ENCODE measurements around the gene MALRD1.

Gene MALRD1

DNA sequence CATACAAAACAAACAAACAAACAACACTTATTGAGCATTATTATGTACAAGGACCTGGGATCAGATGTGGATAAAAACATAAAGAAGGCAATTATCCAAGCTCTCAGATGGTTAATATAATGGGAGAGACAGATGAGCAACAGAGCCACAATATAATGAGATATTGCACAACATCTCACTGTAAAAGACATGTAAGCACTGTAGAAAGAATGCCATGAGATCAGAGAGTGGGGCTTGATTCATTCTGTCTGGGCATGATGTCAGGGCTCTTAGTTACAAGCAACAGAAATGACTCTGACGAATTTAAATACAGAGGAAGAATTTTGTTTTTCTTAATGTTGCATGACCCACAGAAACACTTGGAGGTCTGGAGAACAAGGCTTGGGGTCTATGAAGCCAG is 602.9 kb downstream of the MALRD1 start:
- DNase-seq (ENCODE audit: low read depth in 2 of 2): no peak

DNA sequence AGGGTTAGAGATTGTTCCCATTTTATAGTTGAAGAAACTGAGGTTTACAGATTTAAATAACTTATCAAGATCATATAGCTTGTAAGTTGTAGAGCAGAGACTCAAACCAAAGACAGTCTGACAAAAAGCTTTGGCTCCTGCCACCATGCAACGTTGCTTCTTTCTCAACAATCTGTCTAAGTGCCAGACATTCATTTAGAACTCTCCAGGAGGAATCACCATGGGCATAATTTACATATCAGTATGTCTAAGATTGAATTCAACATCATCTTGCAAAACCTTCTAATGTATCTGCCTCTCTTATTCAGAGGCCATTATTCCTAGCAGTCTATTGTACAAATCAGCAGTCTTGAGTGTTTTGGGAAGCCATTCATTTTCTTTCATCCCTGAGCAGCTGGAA is 604.1 kb downstream of the MALRD1 start:
- DNase-seq (ENCODE audit: low read depth in 2 of 2): no peak

DNA sequence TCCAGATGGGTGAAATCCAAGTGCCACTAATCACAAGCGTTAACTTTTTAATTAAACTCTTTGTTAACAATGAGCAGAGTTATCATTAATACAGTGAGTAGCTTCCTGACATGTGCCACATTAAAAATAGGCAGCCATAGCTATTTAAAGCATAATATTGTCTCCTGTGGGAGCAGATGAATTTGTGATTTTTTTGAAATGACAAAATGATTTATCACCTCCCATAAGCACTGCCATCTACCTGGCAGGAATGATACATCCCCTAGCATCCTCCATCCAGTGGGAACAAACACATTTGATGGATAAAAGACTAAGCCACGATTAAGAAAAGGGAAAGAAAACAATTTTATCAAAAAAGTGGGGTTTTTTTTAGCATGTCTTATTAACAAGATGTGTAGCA is 605.3 kb downstream of the MALRD1 start:
- no peak for DNase-seq (ENCODE audit: low read depth in 2 of 2)

DNA sequence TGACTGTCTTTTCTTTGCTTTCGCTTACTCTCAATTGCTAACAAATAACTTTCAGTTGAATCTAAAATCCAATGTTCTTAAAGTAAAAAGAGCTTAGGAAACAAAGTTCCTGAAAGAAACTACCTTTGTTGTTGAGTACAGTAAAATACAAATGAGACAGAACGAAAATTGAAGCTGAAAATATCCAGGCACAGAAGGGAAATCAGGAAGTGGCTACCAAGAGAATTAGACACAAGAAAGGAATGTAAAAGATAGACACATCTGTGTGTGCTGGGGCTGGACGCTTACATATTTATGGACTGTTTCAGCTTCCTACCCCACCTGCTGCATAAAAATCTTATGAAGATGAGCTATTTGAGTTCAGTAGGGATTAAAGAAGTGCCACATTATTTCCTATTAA is 606.0 kb downstream of the MALRD1 start:
- no peak for DNase-seq (ENCODE audit: low read depth in 2 of 2)

DNA sequence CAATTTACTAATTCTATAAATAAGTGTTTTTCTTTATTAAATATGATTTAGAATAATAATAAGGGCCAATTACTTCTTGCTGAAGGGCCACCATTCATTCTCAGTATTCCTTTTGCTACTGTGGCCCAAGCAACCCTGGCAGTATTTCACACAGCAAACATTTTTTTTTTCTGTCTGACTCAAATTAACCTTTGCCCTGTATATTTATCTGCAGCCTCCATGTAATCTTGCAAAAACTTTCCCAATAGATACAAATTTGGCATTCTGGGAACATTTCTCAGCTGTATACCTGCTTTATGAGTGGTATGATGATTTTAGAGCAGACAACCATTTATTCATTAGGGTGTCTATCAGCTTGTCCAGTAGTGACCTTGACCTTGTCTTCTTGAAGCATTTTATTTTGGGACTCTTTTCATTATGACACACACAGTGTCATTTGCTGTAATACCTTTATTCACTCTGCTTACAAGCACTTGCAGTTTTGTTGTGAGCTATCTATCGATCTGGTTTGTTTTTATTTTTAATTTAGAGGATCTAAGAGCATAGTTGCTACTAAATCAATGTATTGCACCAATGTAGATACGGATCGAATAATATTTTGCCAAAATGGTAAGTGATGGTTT is 607.9 kb downstream of the MALRD1 start:
- no peak for DNase-seq (ENCODE audit: low read depth in 2 of 2)

DNA sequence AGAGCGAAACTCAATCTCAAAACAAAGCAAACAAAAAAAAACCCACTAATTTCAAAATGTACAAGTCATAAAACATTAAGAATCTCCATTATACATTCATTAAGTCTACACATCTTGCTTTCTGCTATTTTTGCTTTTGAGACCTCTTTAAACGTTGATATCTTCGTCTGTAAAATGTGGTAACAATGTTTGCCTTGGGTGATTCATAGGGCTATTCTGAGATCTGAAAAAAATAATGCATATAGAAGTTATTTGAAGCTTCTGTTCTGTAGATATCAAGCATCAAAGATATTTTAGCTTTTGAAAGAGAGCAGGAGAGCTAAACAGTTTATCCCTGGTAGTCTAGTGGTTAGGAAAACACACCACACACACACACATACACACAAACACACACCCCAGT is 609.5 kb downstream of the MALRD1 start:
- no peak for DNase-seq (ENCODE audit: low read depth in 2 of 2)

DNA sequence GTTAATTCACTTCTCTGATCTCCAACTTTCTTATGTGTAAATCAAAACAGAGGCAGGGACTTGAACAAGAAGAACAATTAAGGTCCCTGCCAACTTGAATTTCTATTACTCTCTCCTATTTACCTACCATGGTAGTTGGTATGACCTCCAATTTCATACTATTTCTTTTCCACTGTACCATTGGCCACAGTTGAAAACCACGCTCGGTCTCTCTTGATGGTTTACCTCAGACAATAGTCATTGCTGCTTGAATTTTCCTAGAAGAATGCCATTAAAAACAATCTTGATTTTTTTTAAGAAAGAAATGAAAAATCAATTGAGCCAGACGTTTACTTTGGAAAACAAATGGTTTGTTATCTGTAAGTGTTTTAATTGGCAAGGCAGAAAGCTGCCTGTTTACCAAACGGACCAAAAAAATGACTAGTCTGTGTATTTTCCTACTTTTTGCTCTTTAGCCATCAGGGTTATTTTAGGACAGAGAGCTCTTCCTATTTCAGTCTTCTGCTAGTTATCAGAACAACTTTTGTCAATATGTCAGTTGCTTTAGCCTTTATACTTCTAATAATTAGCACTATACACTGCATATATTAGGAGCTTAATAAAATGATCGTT is 610.1 kb downstream of the MALRD1 start:
- no peak for DNase-seq (ENCODE audit: low read depth in 2 of 2)

DNA sequence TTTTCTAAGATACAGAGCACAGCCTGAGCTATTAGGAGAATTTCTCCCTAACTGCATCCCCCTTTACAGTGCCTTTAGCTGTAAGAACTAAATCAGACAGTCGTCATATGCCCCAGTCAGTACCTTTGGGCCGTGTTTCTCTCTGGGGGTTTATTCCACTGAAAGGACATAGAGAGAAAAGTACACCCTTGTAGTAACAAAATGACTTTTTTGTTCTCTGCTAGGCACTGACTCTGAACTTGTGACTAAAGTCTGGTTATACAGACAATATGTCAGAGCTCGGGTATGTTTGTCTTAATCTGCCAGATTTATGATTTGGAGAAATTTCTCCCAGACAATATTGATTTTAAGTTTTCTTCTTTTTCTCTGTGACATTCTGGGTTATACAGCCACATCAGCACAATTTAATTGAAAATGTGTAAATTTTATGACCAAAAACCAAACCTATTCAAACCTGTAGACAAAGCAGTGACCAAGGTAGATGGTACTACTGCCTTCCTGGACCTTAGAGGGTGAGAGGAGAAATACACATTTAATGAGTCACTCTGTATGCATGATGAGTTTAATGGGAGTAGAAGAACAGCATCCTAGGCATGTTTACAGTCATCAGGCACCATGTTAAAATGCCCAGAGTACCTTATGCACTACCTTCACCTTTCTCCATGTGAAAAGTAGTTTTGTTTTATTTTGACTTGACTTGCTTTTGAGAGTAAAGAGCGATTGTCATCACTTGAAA is 611.5 kb downstream of the MALRD1 start:
- DNase-seq (ENCODE audit: low read depth in 2 of 2): no peak

DNA sequence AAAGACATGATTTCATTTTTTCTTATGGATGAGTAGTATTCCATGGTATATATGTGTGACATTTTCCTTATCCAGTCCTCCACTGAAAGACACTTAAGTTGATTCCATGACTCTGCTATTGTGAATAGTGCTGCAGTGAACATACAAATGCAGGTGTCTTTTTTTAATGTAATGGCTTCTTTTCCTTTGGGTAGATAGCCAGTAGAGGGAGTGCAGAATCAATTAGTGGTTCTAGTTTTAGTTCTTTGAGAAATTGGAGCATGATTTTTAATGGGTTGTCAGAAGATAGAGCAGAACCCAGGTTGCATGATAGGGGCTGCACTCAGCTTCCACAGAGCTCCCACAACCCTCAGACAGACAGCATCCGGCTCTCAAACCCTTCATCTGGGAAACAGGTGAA is 614.7 kb downstream of the MALRD1 start:
- DNase-seq (ENCODE audit: low read depth in 2 of 2): no peak

DNA sequence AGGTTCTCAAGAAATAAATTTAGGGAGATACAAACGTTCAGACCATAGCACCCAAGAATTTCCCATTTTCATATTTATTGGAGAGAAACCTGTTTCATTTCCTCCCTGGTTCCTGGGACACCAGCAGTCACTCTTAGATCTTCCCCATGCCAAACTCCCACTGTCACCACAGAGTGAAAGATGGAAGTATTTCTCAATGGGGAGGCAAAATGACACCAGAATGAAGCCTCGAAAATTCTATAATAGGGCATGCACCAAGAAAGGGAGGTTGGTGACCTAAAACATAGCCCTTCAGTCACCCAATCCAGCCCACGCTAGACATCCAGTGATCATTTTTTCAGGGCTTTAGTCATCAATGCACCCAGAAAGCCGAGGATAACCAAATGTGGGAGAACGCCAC is 619.5 kb downstream of the MALRD1 start:
- no peak for DNase-seq (ENCODE audit: low read depth in 2 of 2)

DNA sequence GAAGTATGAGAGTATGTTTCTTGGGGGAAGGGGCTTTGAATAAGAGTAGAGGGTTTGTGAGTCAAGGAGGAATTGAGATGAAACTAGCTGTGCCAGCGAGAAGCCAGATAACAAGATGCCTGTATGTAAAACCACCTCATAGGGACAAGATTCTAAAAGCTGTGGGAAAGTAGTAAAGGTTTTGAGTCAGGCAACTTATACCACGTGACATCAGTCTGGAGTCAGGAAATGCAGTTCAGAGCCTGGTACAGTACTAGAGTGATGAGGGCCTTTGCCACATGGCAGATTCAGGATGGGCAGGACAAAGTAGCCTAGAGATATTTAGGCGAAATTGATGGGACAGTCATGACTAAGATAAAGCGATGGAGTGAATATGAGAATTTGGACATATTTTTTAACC is 627.5 kb downstream of the MALRD1 start:
- no peak for DNase-seq (ENCODE audit: low read depth in 2 of 2)

DNA sequence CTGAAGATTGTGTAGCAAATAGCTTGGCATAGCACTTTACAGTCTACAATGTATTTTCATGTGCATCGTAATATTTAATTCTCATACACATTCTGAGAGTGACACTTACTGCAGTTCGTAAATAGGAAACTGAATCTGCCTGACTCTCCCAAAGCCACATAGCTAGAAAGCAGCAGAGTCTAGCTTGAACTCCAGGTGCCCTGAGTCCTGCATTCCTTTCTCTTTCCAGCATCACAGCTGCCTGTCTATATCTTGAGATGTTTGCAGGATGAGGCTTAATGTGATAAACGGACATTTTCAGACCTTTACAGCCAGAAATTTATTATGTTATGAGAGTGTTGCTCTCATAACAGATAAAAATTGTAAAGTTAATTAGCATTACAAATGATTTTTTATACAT is 634.8 kb downstream of the MALRD1 start:
- no peak for DNase-seq (ENCODE audit: low read depth in 2 of 2)

DNA sequence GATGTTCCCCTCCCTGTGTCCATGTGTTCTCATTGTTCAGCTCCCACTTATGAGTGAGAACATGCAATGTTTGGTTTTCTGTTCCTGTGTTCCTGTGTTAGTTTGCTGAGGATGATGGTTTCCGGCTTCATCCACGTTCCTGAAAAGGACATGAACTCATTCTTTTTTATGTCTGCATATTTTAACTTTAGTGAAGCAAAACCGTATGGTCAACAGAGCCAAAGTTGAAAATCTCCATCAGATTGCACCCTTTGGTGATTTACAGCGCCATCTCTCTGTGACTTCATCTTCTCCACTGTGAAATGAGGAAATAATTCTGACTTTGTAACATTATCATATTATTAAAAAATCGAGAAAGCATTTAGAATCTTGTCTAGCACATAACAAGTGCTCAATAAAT is 635.4 kb downstream of the MALRD1 start:
- no peak for DNase-seq (ENCODE audit: low read depth in 2 of 2)

DNA sequence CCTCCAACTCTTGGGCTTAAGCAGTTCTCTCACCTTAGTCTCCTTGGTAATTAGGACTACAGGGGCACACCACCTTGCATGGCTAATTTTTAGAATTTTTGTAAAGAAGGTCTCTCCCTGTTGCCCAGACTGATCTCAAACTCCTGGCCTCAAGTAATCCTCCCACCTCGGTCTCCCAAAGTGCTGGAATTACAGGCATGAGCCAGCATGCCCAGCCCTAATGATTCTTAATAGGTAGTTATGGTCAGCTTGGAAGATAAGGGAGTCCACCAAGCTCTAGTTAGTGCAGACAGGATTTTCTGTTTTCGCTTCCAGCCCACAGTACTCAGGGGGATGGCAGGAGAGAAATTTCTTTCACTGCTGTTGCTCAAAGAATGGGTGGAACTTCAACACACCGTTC is 639.7 kb downstream of the MALRD1 start:
- no peak for DNase-seq (ENCODE audit: low read depth in 2 of 2)

DNA sequence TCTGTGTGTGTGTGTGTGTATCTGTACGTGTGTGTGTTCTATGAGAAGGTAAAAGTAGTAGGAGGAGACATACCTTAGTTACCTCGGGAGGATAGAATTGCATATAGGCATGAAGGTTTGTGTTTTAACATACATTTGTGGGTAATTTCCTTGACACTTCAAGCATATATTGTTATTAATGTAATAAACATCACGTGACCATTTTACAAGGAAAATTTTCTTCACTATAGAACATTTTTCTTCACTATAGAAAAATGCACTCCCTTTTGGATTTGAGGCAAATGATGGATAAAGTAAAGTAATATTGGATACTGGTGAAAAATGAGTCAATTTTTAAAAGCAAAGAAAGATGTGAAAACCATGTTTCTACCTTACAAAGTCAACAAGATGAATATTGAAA is 640.6 kb downstream of the MALRD1 start:
- no peak for DNase-seq (ENCODE audit: low read depth in 2 of 2)

DNA sequence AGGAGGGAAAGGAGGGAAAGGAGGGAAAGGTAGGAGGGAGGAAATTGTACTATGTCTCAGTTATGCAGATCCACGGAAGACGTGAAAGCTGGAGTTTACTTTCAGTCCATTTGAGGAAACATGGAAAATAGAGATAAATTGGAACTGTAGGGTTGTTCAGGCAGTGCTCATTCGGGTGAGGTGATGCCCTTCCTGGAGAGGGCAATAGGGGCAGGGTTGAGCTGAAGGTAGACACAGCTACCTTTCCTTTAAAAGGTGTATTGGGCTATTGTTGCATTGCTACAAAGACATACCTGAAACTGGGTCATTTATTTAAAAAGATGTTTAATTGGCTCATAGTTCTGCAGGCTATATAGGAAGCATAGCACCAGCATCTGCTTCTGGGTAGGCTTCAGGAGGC is 650.7 kb downstream of the MALRD1 start:
- DNase-seq (ENCODE audit: low read depth in 2 of 2): no peak

DNA sequence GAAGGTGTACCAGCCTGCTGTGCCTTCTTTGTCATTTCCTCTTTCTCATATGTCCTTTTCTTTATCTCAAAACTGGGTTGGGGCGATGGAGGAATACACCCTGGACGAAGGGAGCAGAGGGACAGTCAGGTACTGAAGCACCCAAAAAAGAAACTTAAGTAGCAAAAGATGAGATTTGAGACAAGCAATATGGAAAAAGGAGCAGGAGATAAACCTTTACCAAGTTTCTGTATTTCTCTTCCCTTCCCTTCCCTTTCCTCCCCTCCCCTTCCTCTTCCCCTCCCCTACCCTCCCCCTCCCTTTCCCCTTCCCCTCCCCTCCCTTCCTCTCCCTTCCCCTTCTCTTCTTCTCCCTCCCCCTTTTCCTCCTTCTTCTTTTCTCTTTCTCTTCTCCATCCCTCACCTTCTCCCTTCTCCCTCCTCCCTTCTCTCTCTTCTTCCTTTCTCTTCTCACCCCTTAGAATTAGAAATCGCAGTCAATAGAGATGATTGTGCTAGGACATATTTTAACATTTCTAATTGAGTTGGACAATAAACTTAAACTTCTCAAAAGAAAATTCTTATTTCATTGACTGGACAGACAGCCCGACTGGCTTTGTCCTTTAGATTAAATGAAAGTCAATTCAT is 652.9 kb downstream of the MALRD1 start:
- no peak for DNase-seq (ENCODE audit: low read depth in 2 of 2)

DNA sequence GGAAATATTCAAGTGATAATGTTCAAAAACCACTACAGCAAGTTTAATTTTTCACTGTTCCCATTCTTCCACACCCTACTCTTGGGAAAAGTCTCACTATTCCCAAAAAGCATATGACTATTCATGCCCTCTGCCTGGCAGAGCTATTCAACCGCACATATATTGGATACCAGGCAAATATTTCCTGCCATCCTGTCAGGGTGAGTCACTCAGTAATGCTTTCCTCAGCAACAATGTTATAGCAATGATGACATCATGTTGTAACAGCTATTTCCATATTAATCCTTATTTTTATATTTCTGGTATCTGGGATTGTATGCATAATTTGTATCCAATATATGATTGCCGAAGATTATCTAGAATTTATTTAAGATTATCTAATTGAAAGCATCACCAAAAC is 653.6 kb downstream of the MALRD1 start:
- no peak for DNase-seq (ENCODE audit: low read depth in 2 of 2)

DNA sequence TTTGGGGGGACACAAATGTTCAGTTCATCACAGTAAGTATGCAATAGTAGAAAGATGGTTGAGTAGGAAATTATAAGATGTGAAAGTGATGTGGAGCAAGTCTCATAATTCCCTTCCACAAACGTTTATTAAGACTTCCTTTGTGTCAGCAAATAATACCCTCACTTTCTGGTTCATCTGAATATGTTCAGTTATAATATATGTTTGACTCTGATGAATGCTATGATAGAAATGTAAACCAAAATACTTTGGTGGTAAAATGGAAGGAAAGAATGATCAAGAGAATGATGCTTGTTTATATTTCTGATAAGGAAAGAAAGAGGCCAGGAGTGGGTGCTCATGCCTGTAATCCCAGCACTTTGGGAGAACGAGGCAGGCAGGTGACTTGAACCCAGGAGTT is 655.9 kb downstream of the MALRD1 start:
- DNase-seq (ENCODE audit: low read depth in 2 of 2): no peak

DNA sequence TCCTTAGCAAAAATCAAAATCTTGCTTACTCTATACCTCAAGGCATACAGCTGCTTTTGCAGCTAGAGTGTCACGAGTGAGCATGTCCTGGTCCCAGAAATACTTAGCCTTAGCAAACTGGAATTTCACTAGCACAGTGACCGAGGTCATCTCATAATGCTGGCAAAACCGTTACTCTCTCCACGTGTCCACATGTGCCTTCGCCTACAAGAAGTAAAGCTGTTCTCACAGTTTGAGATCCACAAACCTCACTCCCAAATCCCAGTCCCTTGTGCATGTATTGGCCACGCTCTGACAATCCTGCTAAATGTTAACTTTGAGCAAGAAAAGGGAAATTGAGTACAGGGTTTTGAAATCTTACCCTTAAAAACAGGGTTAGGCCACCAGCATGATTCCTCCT is 656.6 kb downstream of the MALRD1 start:
- DNase-seq (ENCODE audit: low read depth in 2 of 2): no peak

DNA sequence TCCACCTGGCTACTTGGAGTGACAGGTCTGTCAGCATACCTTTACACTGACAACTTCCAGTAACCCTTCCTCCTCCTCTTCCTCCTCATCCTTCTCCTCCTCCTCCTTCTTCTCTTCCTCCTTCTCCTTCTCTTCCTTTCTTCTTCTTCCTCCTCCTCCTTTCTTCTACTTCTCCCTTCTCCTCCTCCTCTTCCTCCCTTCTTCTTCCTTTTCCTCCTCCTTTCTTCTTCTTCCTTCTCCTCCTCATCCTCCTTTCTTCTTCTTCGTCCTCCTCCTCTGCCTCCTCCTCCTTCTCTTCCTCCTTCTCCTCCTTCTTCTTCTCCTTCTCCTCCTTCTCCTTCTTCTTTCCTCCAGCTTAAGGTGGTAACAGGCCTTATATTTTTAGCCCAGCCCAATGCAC is 658.3 kb downstream of the MALRD1 start:
- DNase-seq (ENCODE audit: low read depth in 2 of 2): no peak

DNA sequence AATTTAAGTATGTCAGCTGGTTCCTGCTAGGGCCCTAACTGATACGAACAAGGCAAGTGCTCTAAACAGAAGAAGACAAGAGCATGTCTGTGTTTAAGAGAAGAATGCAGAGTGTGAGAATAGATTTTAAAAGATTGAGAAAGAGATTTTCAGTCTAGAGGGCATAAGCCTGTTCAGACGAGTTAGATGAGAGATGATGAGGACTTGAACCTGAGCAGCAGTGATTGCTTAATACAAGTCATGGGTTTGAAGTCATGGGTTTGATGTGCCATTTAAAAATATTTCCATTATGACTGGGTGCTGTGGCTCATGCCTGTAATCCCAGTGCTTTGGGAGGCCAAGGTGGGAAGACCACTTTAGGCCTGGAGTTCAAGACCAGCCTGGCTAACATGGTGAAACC is 658.8 kb downstream of the MALRD1 start:
- no peak for DNase-seq (ENCODE audit: low read depth in 2 of 2)

DNA sequence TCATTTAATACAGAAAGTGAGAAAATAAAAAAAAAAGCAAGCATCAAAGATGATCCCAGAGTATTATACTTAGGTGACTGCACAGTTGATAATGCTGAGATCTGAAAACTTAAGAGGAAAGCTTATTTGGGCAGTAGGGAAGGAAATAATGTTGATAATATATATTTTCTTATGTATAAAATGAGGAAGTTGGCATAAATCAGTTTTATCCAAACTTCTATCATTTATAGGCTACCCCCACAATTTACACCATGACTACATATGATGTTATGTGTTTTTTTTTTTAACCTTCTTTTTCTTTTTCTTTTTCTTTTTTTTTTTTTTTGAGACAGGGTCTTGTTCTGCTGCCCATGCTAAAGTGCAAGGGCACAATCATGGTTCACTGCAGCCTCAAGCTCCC is 659.4 kb downstream of the MALRD1 start:
- DNase-seq (ENCODE audit: low read depth in 2 of 2): no peak
